T-cell (primary cell): Measurements from ENCODE around the gene DDIT4. TPM values are rescaled to one million over a fixed set of nuclear protein-coding genes. Genes with fewer than 3 reads are reported as not detected.

Experiments used
- ATAC-seq, 4 experiments: fragments of 200-7000 bp in 3 of 4; fragments of 150-1000 bp in 1 of 4; cut with Tn5 transposase; replicated peaks in 1 of 4; 1 replicate in 3 of 4; 2 replicates in 1 of 4; pipeline ENCODE4 v1.10.0; 2021; ENCODE audit warnings: moderate library complexity in 3 of 4, mild to moderate bottlenecking in 2 of 4, moderate number of reproducible peaks in 1 of 4
- CTCF ChIA-PET, 2 donors: fragments of 300-600 bp; sonication (Branson Sonifier 250); formaldehyde crosslinking; loops; one replicate each; lab custom pipeline; 2022; ENCODE audit warnings: antibody characterized with exemption in 2 of 2; lab: Charles Lee
- POLR2A ChIA-PET, 2 donors: fragments of 300-600 bp; sonication (Branson Sonifier 250); formaldehyde crosslinking; loops; one replicate each; lab custom pipeline; 2022; ENCODE audit warnings: antibody characterized with exemption in 2 of 2; lab: Charles Lee
- DNase-seq, 35 experiments: peaks; one replicate each; pipeline versions ENCODE4 v3.0.0 to v3.0.0-alpha.2; 2013 to 2023
- H3K27ac ChIP-seq: one replicate; pipeline ENCODE4 v1.5.1; 2013; ENCODE audit warnings: low read length
- H3K27me3 ChIP-seq, 2 experiments: replicated peaks in 1 of 2; 1 replicate in 1 of 2; 2 replicates in 1 of 2; pipeline versions ENCODE4 v1.6.1 to v1.7.0; 2013; ENCODE audit warnings: low read length in 1 of 2, mixed read lengths in 1 of 2; ENCODE audit not compliant: control insufficient read depth in 2 of 2, insufficient read depth in 2 of 2; ENCODE audit errors: extremely low read depth in 1 of 2
- H3K36me3 ChIP-seq, 2 donors: 1 replicate in 1 of 2; 2 replicates in 1 of 2; pipeline versions ENCODE4 v1.6.1 to v1.7.0; 2013; ENCODE audit warnings: low read length in 1 of 2; ENCODE audit not compliant: control insufficient read depth in 2 of 2, insufficient read depth in 1 of 2; ENCODE audit errors: extremely low read depth in 1 of 2
- H3K4me1 ChIP-seq, 2 experiments: 1 replicate in 1 of 2; 2 replicates in 1 of 2; pipeline versions ENCODE4 v1.6.1 to v1.7.0; 2013; ENCODE audit warnings: low read length in 2 of 2, mixed read lengths in 1 of 2; ENCODE audit not compliant: insufficient read depth in 2 of 2, control insufficient read depth in 1 of 2; ENCODE audit errors: extremely low read depth in 1 of 2
- H3K4me3 ChIP-seq, 2 donors: 1 replicate in 1 of 2; 2 replicates in 1 of 2; pipeline versions ENCODE4 v1.5.1 to v1.7.0; 2013; ENCODE audit warnings: mild to moderate bottlenecking in 2 of 2, low read length in 1 of 2, moderate library complexity in 1 of 2; ENCODE audit not compliant: control insufficient read depth in 1 of 2; ENCODE audit errors: extremely low read depth in 1 of 2
- H3K9me3 ChIP-seq: 2 replicates; pipeline ENCODE4 v1.7.0; 2013
- H3K27ac Mint-ChIP-seq, 2 donors: one replicate each; pipeline ENCODE4 v1.8.0; 2020 to 2021; ENCODE audit warnings: mild to moderate bottlenecking in 2 of 2, mixed read lengths in 2 of 2
- H3K27me3 Mint-ChIP-seq, 2 donors: one replicate each; pipeline ENCODE4 v1.8.0; 2021 to 2022; ENCODE audit warnings: mixed read lengths in 2 of 2
- H3K36me3 Mint-ChIP-seq: one replicate; pipeline ENCODE4 v1.8.0; 2021; ENCODE audit warnings: mixed read lengths
- H3K4me1 Mint-ChIP-seq, 3 donors: one replicate each; pipeline ENCODE4 v1.8.0; 2020 to 2022; ENCODE audit warnings: mixed read lengths in 3 of 3, mild to moderate bottlenecking in 1 of 3
- H3K4me3 Mint-ChIP-seq, 3 donors: one replicate each; pipeline ENCODE4 v1.8.0; 2020 to 2022; ENCODE audit warnings: mild to moderate bottlenecking in 3 of 3, mixed read lengths in 3 of 3, moderate library complexity in 3 of 3
- H3K9me3 Mint-ChIP-seq, 3 donors: one replicate each; pipeline ENCODE4 v1.8.0; 2020 to 2022; ENCODE audit warnings: mixed read lengths in 3 of 3
- WGBS: methylation state at CpG from one replicate; pipeline ENCODE4 v1.1.5; 2013; ENCODE audit warnings: missing lambda C conversion rate; ENCODE audit not compliant: insufficient coverage; 5-methylcytosine and 5-hydroxymethylcytosine counted together
- total RNA-seq, 35 experiments: library from RNA in 6 of 35; stranded (reverse) in 6 of 35; fragments of 120-200 nt in 1 of 35; gene quantifications; one replicate each; pipeline versions ENCODE4 v1.2.1 to v1.2.4 and lab custom pipeline; 2013 to 2026

Gene DDIT4
- total RNA-seq, 5 donors from 2014 or later (not counting 1 experiment from before 2014, with no cell fraction given): 39.9 to 326 (median 52.1) TPM

DNA sequence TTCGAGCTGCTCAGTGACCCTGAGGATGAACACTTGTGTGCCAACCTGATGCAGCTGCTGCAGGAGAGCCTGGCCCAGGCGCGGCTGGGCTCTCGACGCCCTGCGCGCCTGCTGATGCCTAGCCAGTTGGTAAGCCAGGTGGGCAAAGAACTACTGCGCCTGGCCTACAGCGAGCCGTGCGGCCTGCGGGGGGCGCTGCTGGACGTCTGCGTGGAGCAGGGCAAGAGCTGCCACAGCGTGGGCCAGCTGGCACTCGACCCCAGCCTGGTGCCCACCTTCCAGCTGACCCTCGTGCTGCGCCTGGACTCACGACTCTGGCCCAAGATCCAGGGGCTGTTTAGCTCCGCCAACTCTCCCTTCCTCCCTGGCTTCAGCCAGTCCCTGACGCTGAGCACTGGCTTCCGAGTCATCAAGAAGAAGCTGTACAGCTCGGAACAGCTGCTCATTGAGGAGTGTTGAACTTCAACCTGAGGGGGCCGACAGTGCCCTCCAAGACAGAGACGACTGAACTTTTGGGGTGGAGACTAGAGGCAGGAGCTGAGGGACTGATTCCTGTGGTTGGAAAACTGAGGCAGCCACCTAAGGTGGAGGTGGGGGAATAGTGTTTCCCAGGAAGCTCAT lies 1.1 kb downstream of the DDIT4 start:
- peak overlapping the region; percentile 92 to 99 (median 92) for H3K4me3 Mint-ChIP-seq
- H3K27ac Mint-ChIP-seq: peak overlapping the region; percentile 93
- Histone ChIP-seq H3K36me3 (peaks cover 6 to 17% of the 10 kb centered on the region in 2 donors), H3K4me3 (peak overlapping the region; percentile 77 to 87), H3K27ac (peak overlapping the region; percentile 88), H3K4me1 (peaks cover 7 to 48% of the 10 kb centered on the region in 2 experiments), H3K27me3 (no peaks in the 10 kb centered on the region), H3K9me3 (no peaks in the 10 kb centered on the region)
- H3K36me3 Mint-ChIP-seq: peaks cover 11% of the 10 kb centered on the region
- CTCF ChIA-PET: interaction anchor here (0.5 to 3.8 kb wide), 23 partner anchors 14 to 226 kb away, joined by 3 to 26 read pairs (median 6); no protein-coding TSS in a partner anchor
- peak; percentile 35 to 82 (median 70) for DNase-seq
- H3K9me3 Mint-ChIP-seq: no peaks in the 10 kb centered on the region
- POLR2A ChIA-PET: interaction anchor here (0.6 to 3.6 kb wide), 12 partner anchors 9 to 820 kb away, joined by 3 to 18 read pairs (median 4); partner anchors contain the start of gene ANAPC16 (in 1 of the 2)
- H3K4me1 Mint-ChIP-seq: peaks cover 47 to 59% (median 55%) of the 10 kb centered on the region in 3 donors
- no peaks in the 10 kb centered on the region for H3K27me3 Mint-ChIP-seq
- 5% methylated on average over 25 of the region's 26 CpGs for WGBS
- ATAC-seq: peak; percentile 23 to 36 (median 33)

DNA sequence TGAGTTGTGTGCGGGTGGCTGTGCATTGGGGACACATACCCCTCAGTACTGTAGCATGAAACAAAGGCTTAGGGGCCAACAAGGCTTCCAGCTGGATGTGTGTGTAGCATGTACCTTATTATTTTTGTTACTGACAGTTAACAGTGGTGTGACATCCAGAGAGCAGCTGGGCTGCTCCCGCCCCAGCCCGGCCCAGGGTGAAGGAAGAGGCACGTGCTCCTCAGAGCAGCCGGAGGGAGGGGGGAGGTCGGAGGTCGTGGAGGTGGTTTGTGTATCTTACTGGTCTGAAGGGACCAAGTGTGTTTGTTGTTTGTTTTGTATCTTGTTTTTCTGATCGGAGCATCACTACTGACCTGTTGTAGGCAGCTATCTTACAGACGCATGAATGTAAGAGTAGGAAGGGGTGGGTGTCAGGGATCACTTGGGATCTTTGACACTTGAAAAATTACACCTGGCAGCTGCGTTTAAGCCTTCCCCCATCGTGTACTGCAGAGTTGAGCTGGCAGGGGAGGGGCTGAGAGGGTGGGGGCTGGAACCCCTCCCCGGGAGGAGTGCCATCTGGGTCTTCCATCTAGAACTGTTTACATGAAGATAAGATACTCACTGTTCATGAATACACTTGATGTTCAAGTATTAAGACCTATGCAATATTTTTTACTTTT lies 1.8 kb downstream of the DDIT4 start:
- WGBS: 0% methylated on average over 2 of the region's 12 CpGs
- H3K27me3 Mint-ChIP-seq: no peaks in the 10 kb centered on the region
- ChIA-PET CTCF (interaction anchor here (0.5 to 3.8 kb wide), 22 partner anchors 9 to 150 kb away, joined by 3 to 26 read pairs (median 4); no protein-coding TSS in a partner anchor), POLR2A (interaction anchor here (0.7 to 3.6 kb wide), 11 partner anchors 10 to 63 kb away, joined by 3 to 18 read pairs (median 4); partner anchors contain the start of gene ANAPC16 (in 1 of the 2))
- Histone ChIP-seq H3K4me3 (peak overlapping the region; percentile 77 to 87), H3K36me3 (peaks cover 6 to 17% of the 10 kb centered on the region in 2 donors), H3K9me3 (no peaks in the 10 kb centered on the region), H3K4me1 (peaks cover 7 to 48% of the 10 kb centered on the region in 2 experiments), H3K27me3 (no peaks in the 10 kb centered on the region), H3K27ac (peak overlapping the region; percentile 88)
- DNase-seq (peak in 10 of 35 experiments; percentile 24 to 56 (median 36)), ATAC-seq (no peak)
- H3K27ac Mint-ChIP-seq: peak overlapping the region; percentile 93
- peaks cover 11% of the 10 kb centered on the region for H3K36me3 Mint-ChIP-seq
- peak overlapping the region; percentile 92 to 99 (median 92) for H3K4me3 Mint-ChIP-seq
- H3K9me3 Mint-ChIP-seq: no peaks in the 10 kb centered on the region
- H3K4me1 Mint-ChIP-seq: peaks cover 48 to 57% (median 57%) of the 10 kb centered on the region in 3 donors

DNA sequence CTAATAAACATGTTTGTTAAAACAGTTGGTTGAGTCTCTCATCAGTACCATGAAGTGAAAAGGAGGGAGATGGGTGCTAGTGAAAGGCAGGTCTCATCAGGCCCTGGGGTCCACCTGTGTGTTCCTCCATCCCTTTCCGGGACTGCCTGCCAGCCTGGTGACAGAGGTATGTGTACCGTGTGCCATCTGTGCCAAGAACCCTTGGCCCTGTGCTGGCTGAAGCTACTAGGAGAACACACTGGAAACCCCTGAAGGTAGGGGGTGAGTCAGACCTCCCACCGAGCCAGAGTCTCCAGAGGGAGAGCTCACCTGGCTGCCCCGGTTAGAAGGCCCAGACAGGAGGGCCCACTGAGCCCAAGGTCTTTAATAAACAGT lies 2.3 kb downstream of the DDIT4 start:
- Histone ChIP-seq H3K4me1 (peaks cover 7 to 46% of the 10 kb centered on the region in 2 experiments), H3K9me3 (no peaks in the 10 kb centered on the region), H3K27ac (peak overlapping the region; percentile 88), H3K36me3 (peaks cover 6 to 17% of the 10 kb centered on the region in 2 donors), H3K4me3 (peak overlapping the region; percentile 77 to 87), H3K27me3 (no peaks in the 10 kb centered on the region)
- ChIA-PET CTCF (interaction anchor here (0.7 to 3.8 kb wide), 9 partner anchors 9 to 62 kb away, joined by 3 to 26 read pairs (median 6); no protein-coding TSS in a partner anchor), POLR2A (interaction anchor here (1.1 to 3.6 kb wide), 5 partner anchors 17 to 58 kb away, joined by 3 to 18 read pairs (median 7); no protein-coding TSS in a partner anchor)
- 50% methylated on average over 1 of the region's 4 CpGs for WGBS
- Mint-ChIP-seq H3K9me3 (no peaks in the 10 kb centered on the region), H3K4me3 (peak overlapping the region; percentile 92 to 99 (median 92)), H3K27ac (peak overlapping the region; percentile 93), H3K36me3 (peaks cover 11% of the 10 kb centered on the region), H3K27me3 (no peaks in the 10 kb centered on the region), H3K4me1 (peaks cover 46 to 57% (median 55%) of the 10 kb centered on the region in 3 donors)
- DNase-seq: peak in 3 of 35 experiments; percentile 26 to 37 (median 34)
- ATAC-seq: no peak

DNA sequence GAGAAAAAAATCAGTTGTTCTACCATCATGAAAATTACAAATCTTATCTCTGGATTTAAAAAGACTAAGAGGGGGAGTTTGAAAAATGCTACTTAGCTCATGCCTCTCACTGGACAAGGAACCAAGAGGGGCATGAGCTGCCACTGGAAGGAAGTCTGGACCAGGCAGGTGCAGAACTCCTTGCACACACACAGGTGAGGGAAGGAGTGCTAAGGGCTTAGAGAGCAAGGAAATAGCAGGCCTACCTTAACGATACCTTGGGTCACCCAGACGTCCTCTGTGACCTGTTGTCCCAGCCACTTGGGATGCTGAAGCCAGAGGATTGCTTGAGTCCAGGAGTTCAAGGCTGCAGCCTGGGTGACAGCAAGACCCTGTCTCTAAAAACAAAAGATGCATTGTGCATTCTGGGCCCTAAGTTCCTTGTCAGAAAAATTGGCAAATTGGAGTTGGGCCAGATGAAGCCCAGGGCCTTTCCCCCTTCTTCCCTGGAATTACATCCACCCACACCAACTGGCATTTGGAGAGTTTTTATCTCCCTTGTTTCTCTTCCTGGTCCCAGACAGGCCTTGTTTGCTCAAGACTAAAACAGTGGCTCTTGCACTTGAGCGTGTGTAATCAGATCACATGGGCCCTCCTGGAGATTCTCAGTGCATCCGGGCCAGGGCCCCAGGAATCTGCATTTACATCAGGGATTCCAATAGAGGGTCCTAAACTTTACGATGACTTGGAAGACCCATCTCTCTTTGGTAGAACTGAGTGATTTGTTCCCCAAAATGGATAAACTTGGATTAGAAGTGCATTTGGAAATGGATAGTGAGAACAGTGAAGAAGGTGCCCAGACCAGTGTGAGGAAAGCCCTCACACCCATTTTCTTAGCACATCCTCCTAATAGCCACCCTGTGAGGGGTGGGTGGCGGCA lies 3.0 kb downstream of the DDIT4 start:
- ATAC-seq: no peak
- Histone ChIP-seq H3K27me3 (no peaks in the 10 kb centered on the region), H3K27ac (peak overlapping the region; percentile 88), H3K36me3 (peaks cover 6 to 17% of the 10 kb centered on the region in 2 donors), H3K4me1 (peaks cover 7 to 46% of the 10 kb centered on the region in 2 experiments), H3K9me3 (no peaks in the 10 kb centered on the region), H3K4me3 (peak overlapping the region; percentile 77 to 87)
- Mint-ChIP-seq H3K4me3 (peak overlapping the region; percentile 92 to 99 (median 92)), H3K27ac (peak overlapping the region; percentile 93), H3K9me3 (no peaks in the 10 kb centered on the region), H3K4me1 (peaks cover 43 to 56% (median 55%) of the 10 kb centered on the region in 3 donors), H3K36me3 (peaks cover 11% of the 10 kb centered on the region), H3K27me3 (no peaks in the 10 kb centered on the region)
- 76% methylated on average over 5 of the region's 6 CpGs for WGBS
- peak in 2 of 35 experiments; percentile 15 to 17 for DNase-seq
- POLR2A ChIA-PET: interaction anchor here (1.1 to 3.6 kb wide), 4 partner anchors 16 to 55 kb away, joined by 3 to 18 read pairs (median 5); no protein-coding TSS in a partner anchor
- CTCF ChIA-PET: interaction anchor here (1.0 to 3.8 kb wide), 5 partner anchors 10 to 58 kb away, joined by 3 to 26 read pairs (median 3); no protein-coding TSS in a partner anchor

DNA sequence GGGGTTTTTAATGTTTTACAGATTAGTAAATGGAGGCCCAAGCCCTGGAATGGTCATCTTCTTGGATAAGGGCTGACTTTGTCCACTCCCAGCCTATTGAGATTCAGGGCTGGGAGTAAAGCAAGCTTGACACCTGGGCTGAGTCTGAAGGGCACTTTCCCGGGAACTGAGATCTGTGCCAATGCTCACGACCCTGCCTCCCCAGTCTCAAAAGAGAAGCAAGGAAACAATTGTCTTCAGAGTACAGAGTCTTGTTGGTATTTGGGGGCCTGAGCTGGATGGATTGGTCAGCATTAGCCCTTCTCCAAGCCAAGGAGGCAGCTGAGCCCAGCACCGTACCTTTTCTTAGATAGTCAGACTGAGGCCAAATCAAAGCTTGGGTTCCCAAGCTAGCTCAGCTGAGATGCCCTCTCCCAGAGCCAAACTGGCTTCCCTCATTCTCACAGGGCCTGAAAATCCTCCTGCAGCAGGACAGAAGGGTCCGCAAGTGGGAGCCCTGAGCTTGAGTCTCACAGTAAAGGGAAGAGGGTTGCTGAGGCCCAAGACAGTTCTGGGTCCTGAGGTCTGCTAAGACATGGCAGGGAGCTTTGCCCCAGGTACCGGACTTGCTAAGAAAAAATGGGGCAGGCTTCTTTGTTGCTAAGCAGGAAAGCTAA lies 3.7 kb downstream of the DDIT4 start:
- no peaks in the 10 kb centered on the region for H3K27me3 ChIP-seq
- WGBS: 100% methylated on average over 1 of the region's 5 CpGs
- ChIA-PET CTCF (interaction anchor here (0.6 kb wide), 2 partner anchors 15 to 20 kb away, joined by 4 to 10 read pairs; no protein-coding TSS in a partner anchor), POLR2A (interaction anchor here (0.5 to 1.1 kb wide), 7 partner anchors 14 to 1129 kb away, joined by 3 to 6 read pairs (median 4); no protein-coding TSS in a partner anchor)
- Mint-ChIP-seq H3K4me3 (no peak overlapping the region), H3K27ac (peak overlapping the region; percentile 93), H3K36me3 (peaks cover 11% of the 10 kb centered on the region), H3K4me1 (peaks cover 39 to 51% (median 50%) of the 10 kb centered on the region in 3 donors), H3K27me3 (no peaks in the 10 kb centered on the region), H3K9me3 (no peaks in the 10 kb centered on the region)
- H3K36me3 ChIP-seq: peaks cover 6 to 17% of the 10 kb centered on the region in 2 donors
- peaks cover 7 to 44% of the 10 kb centered on the region in 2 experiments for H3K4me1 ChIP-seq
- H3K4me3 ChIP-seq: no peak overlapping the region
- peak overlapping the region; percentile 88 for H3K27ac ChIP-seq
- no peak for DNase-seq
- ATAC-seq: no peak
- no peaks in the 10 kb centered on the region for H3K9me3 ChIP-seq
